ENCODE measurements around the gene PROCA1. TPM values are rescaled to one million over a fixed set of nuclear protein-coding genes. Genes with fewer than 3 reads are reported as not detected.

PROCA1 gene
- total RNA-seq, 2 donors from 2014 or later = not detected

DNA sequence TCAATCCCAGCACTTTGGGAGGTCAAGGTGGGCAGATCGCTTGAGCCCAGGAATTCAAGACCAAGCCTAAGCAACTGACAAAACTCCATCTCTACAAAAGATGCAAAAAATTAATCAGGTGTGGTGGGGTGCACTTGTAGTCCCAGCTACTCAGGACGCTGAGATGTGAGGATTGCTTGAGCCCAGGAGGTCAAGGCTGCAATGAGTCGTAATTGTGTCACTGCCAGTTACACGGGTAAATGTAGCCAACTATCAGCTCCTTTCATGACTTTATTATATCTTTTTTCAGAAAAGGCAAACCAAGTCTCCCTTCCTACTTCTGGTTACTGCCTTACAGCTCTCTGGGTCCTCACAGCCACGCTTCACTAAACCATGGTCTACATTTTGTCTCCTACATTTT lies 53.9 kb downstream of the PROCA1 start:
- H3K36me3 ChIP-seq (replicated peaks in 1 of 2; ENCODE audit: insufficient read depth in 1 of 2, low read depth in 2 of 2) = peaks cover 2 to 8% of the 10 kb centered on the region in 2 donors
- TF ChIP-seq POLR2A (IDR thresholded peaks at IDR 0.05) = no peak
- no peak for TF ChIP-seq CTCF (IDR thresholded peaks at IDR 0.05)
- WGBS, 2 donors = 81% methylated on average over 5 of the region's 5 CpGs
- H3K27me3 ChIP-seq = no peaks in the 10 kb centered on the region
- no peak for ATAC-seq
- intact Hi-C loops (cut with DNase I) = no loop called here
- no peaks in the 10 kb centered on the region for H3K9me3 ChIP-seq
- DNase-seq = no peak
- H3K4me3 ChIP-seq = no peak overlapping the region
- H3K4me1 ChIP-seq = peaks cover 12% of the 10 kb centered on the region
- H3K27ac ChIP-seq = no peak overlapping the region

- TF ChIP-seq CTCF (IDR thresholded peaks at IDR 0.05) (no peak), POLR2A (IDR thresholded peaks at IDR 0.05) (no peak)
- intact Hi-C loops (cut with DNase I) = no loop called here
- 94 to 97% methylated on average over 5 of the region's 5 CpGs for WGBS, 2 donors
Observed at GRCh38 chr17:28655160-28655559, 56.5 kb downstream of the PROCA1 start.

More at GRCh38 chr17:28655160-28655559, 56.5 kb downstream of the PROCA1 start:
- H3K27ac ChIP-seq = no peak overlapping the region
- no peak overlapping the region for H3K4me3 ChIP-seq
- H3K9me3 ChIP-seq = no peaks in the 10 kb centered on the region
- no peak for ATAC-seq
- H3K27me3 ChIP-seq = no peaks in the 10 kb centered on the region
- DNase-seq = no peak
- H3K4me1 ChIP-seq = no peaks in the 10 kb centered on the region
- H3K36me3 ChIP-seq (replicated peaks in 1 of 2; ENCODE audit: insufficient read depth in 1 of 2, low read depth in 2 of 2) = peaks cover 2 to 8% of the 10 kb centered on the region in 2 donors

Small RNA genes lying within 50 kb of the gene (small RNA-seq; reads per million reads assigned to genes)
- gene SNORD42A (not detected), gene SNORD42B (not detected), gene SNORD4A (not detected), gene SNORD4B (not detected)

Other genes with a start within 250 kb of the PROCA1 start
- 1 to 10 TPM in 1 of 2 donors, not detected in 1; 1.8 TPM for gene SLC13A2, start 238.2 kb downstream of the PROCA1 start, total RNA-seq
- gene FOXN1, start 205.5 kb downstream of the PROCA1 start, total RNA-seq = under 1 TPM in 1 of 2 donors, not detected in 1; 0.52 TPM
- 10 to 100 TPM; 25.7 to 29.3 TPM for gene UNC119, start 159.3 kb downstream of the PROCA1 start, total RNA-seq
- 10 to 100 TPM; 11.7 to 12.2 TPM for gene PIGS, start 140.4 kb downstream of the PROCA1 start, total RNA-seq
- gene ALDOC, start 135.0 kb downstream of the PROCA1 start, total RNA-seq = 10 to 100 TPM in 1 of 2 donors, 1 to 10 TPM in 1; 2.9 to 25.1 TPM
- gene SPAG5, start 112.9 kb downstream of the PROCA1 start, total RNA-seq = 1 to 10 TPM in 1 of 2 donors, not detected in 1; 3.1 TPM
- gene RSKR, start 97.7 kb downstream of the PROCA1 start, total RNA-seq = 10 to 100 TPM in 1 of 2 donors, 1 to 10 TPM in 1; 2.6 to 14.8 TPM
- gene BLTP2, start 66.7 kb downstream of the PROCA1 start, total RNA-seq = 10 to 100 TPM; 70.8 to 87.3 TPM
- gene SDF2, start 50.0 kb downstream of the PROCA1 start, total RNA-seq = 10 to 100 TPM; 13.8 to 22.8 TPM
- gene SUPT6H, start 49.7 kb downstream of the PROCA1 start, total RNA-seq = 10 to 100 TPM; 26.5 to 37.2 TPM
- gene RAB34, start 6.0 kb upstream of the PROCA1 start, total RNA-seq = 10 to 100 TPM; 18.2 to 61.3 TPM
- gene RPL23A, start 8.1 kb upstream of the PROCA1 start, total RNA-seq = 100 to 1,000 TPM; 208 to 220 TPM
- gene TLCD1, start 14.3 kb upstream of the PROCA1 start, total RNA-seq = 1 to 10 TPM; 2.0 to 3.1 TPM
- gene NEK8, start 16.9 kb upstream of the PROCA1 start, total RNA-seq = 10 to 100 TPM in 1 of 2 donors, 1 to 10 TPM in 1; 2.9 to 18.5 TPM
- 10 to 100 TPM; 27.5 to 48.1 TPM for gene TRAF4, start 32.1 kb upstream of the PROCA1 start, total RNA-seq
- 10 to 100 TPM in 1 of 2 donors, 1 to 10 TPM in 1; 9.9 to 15.3 TPM for gene FAM222B, start 130.9 kb upstream of the PROCA1 start, total RNA-seq
- 10 to 100 TPM; 13.0 to 49.4 TPM for gene ERAL1, start 143.1 kb upstream of the PROCA1 start, total RNA-seq
- 10 to 100 TPM; 26.0 to 32.4 TPM for gene FLOT2, start 185.8 kb upstream of the PROCA1 start, total RNA-seq
- 1 to 10 TPM; 7.3 to 9.9 TPM for gene DHRS13, start 191.2 kb upstream of the PROCA1 start, total RNA-seq
- gene PHF12, start 239.6 kb upstream of the PROCA1 start, total RNA-seq = 10 to 100 TPM; 22.1 to 56.4 TPM